Right cardiac atrium (tissue), 5 donors: ENCODE data around the gene KRTAP2-3. TPM values are rescaled to one million over a fixed set of nuclear protein-coding genes. Genes with fewer than 3 reads are reported as not detected.
"Not testable (repeated sequence)": the region's sequence is repeated elsewhere in the genome, so short reads cannot be mapped to it uniquely, and the experiment has no call there.

Experiments used
- ATAC-seq, 2 donors: fragments of 200-7000 bp; cut with Tn5 transposase; one replicate each; pipeline versions ENCODE4 v1.8.0 to v1.9.1; 2020; ENCODE audit warnings: moderate library complexity in 2 of 2, mild to moderate bottlenecking in 1 of 2
- DNase-seq, 3 donors: peaks; one replicate each; pipeline ENCODE4 v3.0.0-alpha.2; 2020
- H3K27ac ChIP-seq: one replicate; pipeline ENCODE4 v1.5.1; 2013; ENCODE audit warnings: mild to moderate bottlenecking, low read length, control low read depth, moderate library complexity
- H3K27me3 ChIP-seq: one replicate; pipeline ENCODE4 v1.6.1; 2013; ENCODE audit not compliant: control insufficient read depth, insufficient read depth
- H3K4me1 ChIP-seq: one replicate; pipeline ENCODE4 v1.6.1; 2013; ENCODE audit warnings: low read length; ENCODE audit not compliant: control insufficient read depth, insufficient read depth
- H3K4me3 ChIP-seq: one replicate; pipeline ENCODE4 v1.5.1; 2013; ENCODE audit warnings: low read length, control low read depth
- H3K9me3 ChIP-seq: one replicate; pipeline ENCODE4 v1.6.1; 2013; ENCODE audit warnings: low read length; ENCODE audit not compliant: control insufficient read depth
- WGBS: extraction: QIAGEN DNeasy Blood & Tissue Kit; methylation state at CpG from one replicate; pipeline ENCODE4 v1.1.7; 2013; 5-methylcytosine and 5-hydroxymethylcytosine counted together
- intact Hi-C, 4 donors: fragments of 100-400 bp; cut with DNase I; formaldehyde crosslinking; loops; one replicate each; pipeline versions ENCODE4 v1.11.0 to v1.14.0; 2022 to 2023
- polyA plus RNA-seq: library from polyadenylated mRNA; stranded (reverse); fragments of 200-250 nt; gene quantifications from one replicate; pipeline ENCODE4 v1.2.3, GENCODE V29; 2013
- total RNA-seq, 4 donors: library from RNA; stranded (reverse); fragmentation: NEBNext Ultra II Directional; extraction: Animal tissue kit (Norgen Biotek cat#: 25700); gene quantifications; one replicate each; pipeline ENCODE4 v1.2.1, GENCODE V29; 2021
- donor health status: healthy with polysubstance abuse.
- donor health status: DM: no; HTN: yes; CAD: no.
- donor health status: DM: no; HTN: no; CAD: no.
- donor health status: DM: no; HTN: yes; CAD: no; lungs with severe emphysema.
- donor health status: DM: yes; HTN: yes; CAD: no.

KRTAP2-3 gene
- total and polyA plus RNA-seq, 5 donors, result not detected

- ATAC-seq (no peak), DNase-seq (no peak)
- Histone ChIP-seq H3K9me3 (no peaks in the 10 kb centered on the region), H3K4me3 (no peak overlapping the region), H3K27ac (no peak overlapping the region), H3K4me1 (no peaks in the 10 kb centered on the region), H3K27me3 (peaks cover 7% of the 10 kb centered on the region)
- intact Hi-C loops, result no loop called here
Observed at GRCh38 chr17:41052566-41052965, 7.3 kb downstream of the KRTAP2-3 start.

- Histone ChIP-seq H3K27ac (no peak overlapping the region), H3K4me1 (no peaks in the 10 kb centered on the region), H3K4me3 (no peak overlapping the region), H3K27me3 (peaks cover 6% of the 10 kb centered on the region), H3K9me3 (no peaks in the 10 kb centered on the region)
- intact Hi-C loops, result no loop called here
- no peak for DNase-seq
- ATAC-seq, result no peak
- WGBS, result 44% methylated on average over 2 of the region's 2 CpGs
Observed at GRCh38 chr17:41049110-41049509, 10.8 kb downstream of the KRTAP2-3 start.

- no peak for ATAC-seq
Observed at GRCh38 chr17:41048441-41048840, 11.5 kb downstream of the KRTAP2-3 start.

GRCh38 chr17:41046735-41047465 lies 13.0 kb downstream of the KRTAP2-3 start, which contains the start of gene KRTAP2-1:
KRTAP2-1 (minus strand) TSS chr17:41047316; CDS start chr17:41047267, 49 bp downstream.
- H3K4me1 ChIP-seq, H3K27me3 ChIP-seq, H3K9me3 ChIP-seq, H3K4me3 ChIP-seq, ATAC-seq, H3K27ac ChIP-seq, intact Hi-C loops, DNase-seq: not testable (repeated sequence)
- WGBS, result 52% methylated on average over 10 of the region's 33 CpGs

More at GRCh38 chr17:41048441-41048840, 11.5 kb downstream of the KRTAP2-3 start:
- Histone ChIP-seq H3K27me3 (peaks cover 4% of the 10 kb centered on the region), H3K27ac (no peak overlapping the region), H3K4me3 (no peak overlapping the region), H3K4me1 (no peaks in the 10 kb centered on the region), H3K9me3 (no peaks in the 10 kb centered on the region)
- DNase-seq, result no peak
- WGBS, result 67% methylated on average over 7 of the region's 7 CpGs
- intact Hi-C loops, result no loop called here

- no peak overlapping the region for H3K27ac ChIP-seq
- no peaks in the 10 kb centered on the region for H3K9me3 ChIP-seq
- no peaks in the 10 kb centered on the region for H3K27me3 ChIP-seq
- intact Hi-C loops, result no loop called here
- H3K4me3 ChIP-seq, result no peak overlapping the region
- no peaks in the 10 kb centered on the region for H3K4me1 ChIP-seq
- WGBS, result 97% methylated on average over 1 of the region's 1 CpG
- ATAC-seq (no peak), DNase-seq (no peak)
Observed at GRCh38 chr17:41042953-41043352, 17.0 kb downstream of the KRTAP2-3 start.

- intact Hi-C loops, H3K4me1 ChIP-seq, DNase-seq, H3K9me3 ChIP-seq, ATAC-seq, H3K27ac ChIP-seq, H3K4me3 ChIP-seq, H3K27me3 ChIP-seq: not testable (repeated sequence)
- WGBS, result 71% methylated on average over 14 of the region's 14 CpGs
Observed at GRCh38 chr17:41040783-41041571, 18.9 kb downstream of the KRTAP2-3 start, which contains the start of gene KRTAP1-1. KRTAP1-1 (minus strand) TSS chr17:41041450; CDS start chr17:41041397, 53 bp downstream.

GRCh38 chr17:41037853-41038350 lies 22.0 kb downstream of the KRTAP2-3 start:
- ATAC-seq (no peak), DNase-seq (no peak)
- Histone ChIP-seq H3K27ac (no peak overlapping the region), H3K27me3 (peaks cover 2% of the 10 kb centered on the region), H3K4me1 (no peaks in the 10 kb centered on the region), H3K9me3 (no peaks in the 10 kb centered on the region), H3K4me3 (no peak overlapping the region)
- WGBS, result 74% methylated on average over 2 of the region's 2 CpGs
- intact Hi-C loops, result no loop called here

- H3K4me1 ChIP-seq, H3K27me3 ChIP-seq, H3K27ac ChIP-seq, H3K9me3 ChIP-seq, ATAC-seq, intact Hi-C loops, H3K4me3 ChIP-seq: not testable (repeated sequence)
- DNase-seq, result peak in 1 of 3 donors; percentile 32
- WGBS, result 85% methylated on average over 10 of the region's 10 CpGs
Observed at GRCh38 chr17:41034346-41034935, 25.5 kb downstream of the KRTAP2-3 start, which contains the start of gene KRTAP1-3. KRTAP1-3 (minus strand) TSS chr17:41034874; CDS start chr17:41034821, 53 bp downstream.

- Histone ChIP-seq H3K4me1 (no peaks in the 10 kb centered on the region), H3K4me3 (no peak within 1 kb of the TSS), H3K9me3 (no peaks in the 10 kb centered on the region), H3K27ac (no peak within 1 kb of the TSS), H3K27me3 (no peaks in the 10 kb centered on the region)
- ATAC-seq (no peak), DNase-seq (no peak)
- 79% methylated on average over 12 of the region's 12 CpGs for WGBS
- intact Hi-C loops, result no loop called here
Observed at GRCh38 chr17:41029633-41030245, 30.2 kb downstream of the KRTAP2-3 start, which contains the start of gene KRTAP1-4. KRTAP1-4 (minus strand) TSS chr17:41030195; CDS start chr17:41030078, 117 bp downstream.

GRCh38 chr17:41026715-41027471 lies 33.0 kb downstream of the KRTAP2-3 start, which contains the start of gene KRTAP1-5:
KRTAP1-5 (minus strand) TSS chr17:41027208; CDS start chr17:41027155, 53 bp downstream.
- no peaks in the 10 kb centered on the region for H3K9me3 ChIP-seq
- no peak for DNase-seq
- no peaks in the 10 kb centered on the region for H3K4me1 ChIP-seq
- H3K27me3 ChIP-seq, result no peaks in the 10 kb centered on the region
- H3K27ac ChIP-seq, result no peak within 1 kb of the TSS
- 79% methylated on average over 9 of the region's 9 CpGs for WGBS
- intact Hi-C loops, result no loop called here
- H3K4me3 ChIP-seq, result no peak within 1 kb of the TSS
- no peak for ATAC-seq
